ENCODE measurements around the gene AIRE. TPM values are rescaled to one million over a fixed set of nuclear protein-coding genes. Genes with fewer than 3 reads are reported as not detected.

The AIRE gene
- total RNA-seq, 1 experiment from 2014 or later = 0.17 TPM

- Histone ChIP-seq H3K79me2 (ENCODE audit: insufficient read depth, low read length) (no peaks in the 10 kb centered on the region), H3K27ac (ENCODE audit: insufficient read length, low read depth, low read length) (no peak overlapping the region), H2BK5ac (ENCODE audit: insufficient read length, low read length) (no peak overlapping the region), H3K9ac (ENCODE audit: extremely low read depth, insufficient read length, low read length) (no peak overlapping the region), H2BK120ac (ENCODE audit: low read depth, low read length, poor library complexity, severe bottlenecking) (no peak overlapping the region), H2AK5ac (ENCODE audit: insufficient read length, low read length) (no peak overlapping the region), H3K56ac (ENCODE audit: insufficient read length, low read depth, low read length) (no peak overlapping the region), H3K4ac (ENCODE audit: low read depth, low read length) (no peak overlapping the region), H3K18ac (ENCODE audit: insufficient read length, low read depth, low read length) (no peak overlapping the region), H3K79me1 (ENCODE audit: insufficient read depth, low read depth, low read length, poor library complexity, severe bottlenecking) (no peaks in the 10 kb centered on the region), H4K20me1 (ENCODE audit: control insufficient read depth, insufficient read depth, insufficient read length) (no peaks in the 10 kb centered on the region), H2BK15ac (ENCODE audit: low read depth, low read length) (no peak overlapping the region), H4K91ac (ENCODE audit: insufficient read length, low read depth, low read length) (no peak overlapping the region), H3K14ac (ENCODE audit: insufficient read depth, low read length) (no peak overlapping the region), H4K8ac (replicated peaks; ENCODE audit: insufficient read length, low read depth, low read length) (no peak overlapping the region), H3K23me2 (ENCODE audit: insufficient read length, low read depth, low read length, poor library complexity, severe bottlenecking) (peaks cover 2% of the 10 kb centered on the region), H3K4me1 (ENCODE audit: insufficient read depth, low read length) (no peaks in the 10 kb centered on the region), H2BK12ac (ENCODE audit: insufficient read length, low read depth, low read length) (no peak overlapping the region), H2BK20ac (ENCODE audit: low read depth, low read length, poor library complexity, severe bottlenecking) (no peak overlapping the region), H2AFZ (ENCODE audit: low read length) (no peak overlapping the region), H3K4me2 (ENCODE audit: insufficient read depth, insufficient read length, low read length) (no peak overlapping the region), H3K9me3 (ENCODE audit: control insufficient read depth, low read depth, low read length) (no peaks in the 10 kb centered on the region), H3K23ac (ENCODE audit: insufficient read length, low read depth, low read length) (no peak overlapping the region), H3T11ph (ENCODE audit: low read length) (no peak overlapping the region), H4K5ac (ENCODE audit: insufficient read length, low read depth, low read length) (no peak overlapping the region), H3K27me3 (ENCODE audit: insufficient read depth, low read length) (no peaks in the 10 kb centered on the region)
- Mint-ChIP-seq H3K4me1 (peaks cover 8 to 12% of the 10 kb centered on the region in 2 experiments), H3K4me3 (no peak overlapping the region), H3K9me3 (no peaks in the 10 kb centered on the region), H3K27me3 (ENCODE audit: low read depth) (no peaks in the 10 kb centered on the region), H3K27ac (no peak overlapping the region), H3K36me3 (ENCODE audit: insufficient read depth in 1 of 3, low read depth in 3 of 3) (peaks cover 0 to 8% (median 0%) of the 10 kb centered on the region in 3 experiments; a peak in 2 of 7 replicates)
- DNase-seq = no peak
- TF ChIP-seq CTCF (conservative IDR thresholded peaks at IDR 0.05) = no peak
- WGBS (ENCODE audit: extremely low coverage, insufficient read length, low lambda C conversion rate) = no CpG with 5 or more reads among the region's 26 CpGs
Measured at GRCh38 chr21:44334329-44335030, 48.8 kb downstream of the AIRE start.
